ENCODE measurements around the gene LACTB.

LACTB gene

DNA sequence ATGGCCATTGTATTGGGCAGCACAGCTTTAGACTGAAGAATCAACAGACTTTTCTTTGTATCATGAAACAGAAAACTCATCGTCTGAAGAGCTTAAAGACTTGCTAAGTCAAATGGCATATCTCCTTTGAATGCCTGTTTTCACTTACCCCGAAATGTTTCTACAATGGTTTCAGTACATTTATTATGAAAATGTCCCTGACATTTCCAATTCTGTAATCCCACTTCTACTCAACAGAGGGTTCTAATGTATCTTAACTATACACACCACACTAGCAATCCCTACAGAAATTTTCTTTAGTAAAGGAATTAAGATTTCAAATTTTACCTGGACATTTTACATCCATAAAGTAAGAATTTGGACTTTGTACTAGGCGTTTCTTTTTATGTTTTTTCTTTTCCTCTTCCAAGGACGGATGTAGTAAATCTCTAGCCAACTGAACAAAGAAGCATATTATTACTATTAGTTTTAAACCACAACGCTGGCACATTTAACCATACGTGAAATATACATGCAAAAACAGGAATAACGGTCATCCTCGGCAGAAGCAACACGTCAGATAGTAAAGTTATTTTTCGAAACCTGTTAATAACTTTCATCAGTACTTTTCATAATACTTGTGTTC, 34.5 kb downstream of the LACTB start:
- DNase-seq (ENCODE audit: low read depth in 2 of 2) = peak in 1 of 2 donors; percentile 38
- TF ChIP-seq, protein P1, sequence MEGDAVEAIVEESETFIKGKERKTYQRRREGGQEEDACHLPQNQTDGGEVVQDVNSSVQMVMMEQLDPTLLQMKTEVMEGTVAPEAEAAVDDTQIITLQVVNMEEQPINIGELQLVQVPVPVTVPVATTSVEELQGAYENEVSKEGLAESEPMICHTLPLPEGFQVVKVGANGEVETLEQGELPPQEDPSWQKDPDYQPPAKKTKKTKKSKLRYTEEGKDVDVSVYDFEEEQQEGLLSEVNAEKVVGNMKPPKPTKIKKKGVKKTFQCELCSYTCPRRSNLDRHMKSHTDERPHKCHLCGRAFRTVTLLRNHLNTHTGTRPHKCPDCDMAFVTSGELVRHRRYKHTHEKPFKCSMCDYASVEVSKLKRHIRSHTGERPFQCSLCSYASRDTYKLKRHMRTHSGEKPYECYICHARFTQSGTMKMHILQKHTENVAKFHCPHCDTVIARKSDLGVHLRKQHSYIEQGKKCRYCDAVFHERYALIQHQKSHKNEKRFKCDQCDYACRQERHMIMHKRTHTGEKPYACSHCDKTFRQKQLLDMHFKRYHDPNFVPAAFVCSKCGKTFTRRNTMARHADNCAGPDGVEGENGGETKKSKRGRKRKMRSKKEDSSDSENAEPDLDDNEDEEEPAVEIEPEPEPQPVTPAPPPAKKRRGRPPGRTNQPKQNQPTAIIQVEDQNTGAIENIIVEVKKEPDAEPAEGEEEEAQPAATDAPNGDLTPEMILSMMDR (IDR thresholded peaks at IDR 0.05; ENCODE audit: low read depth, low read length) = no peak
- H3K4me3 ChIP-seq (replicated peaks in 1 of 2; ENCODE audit: low read depth in 2 of 2, low read length in 2 of 2) = peak overlapping the region; percentile 86 to 89

DNA sequence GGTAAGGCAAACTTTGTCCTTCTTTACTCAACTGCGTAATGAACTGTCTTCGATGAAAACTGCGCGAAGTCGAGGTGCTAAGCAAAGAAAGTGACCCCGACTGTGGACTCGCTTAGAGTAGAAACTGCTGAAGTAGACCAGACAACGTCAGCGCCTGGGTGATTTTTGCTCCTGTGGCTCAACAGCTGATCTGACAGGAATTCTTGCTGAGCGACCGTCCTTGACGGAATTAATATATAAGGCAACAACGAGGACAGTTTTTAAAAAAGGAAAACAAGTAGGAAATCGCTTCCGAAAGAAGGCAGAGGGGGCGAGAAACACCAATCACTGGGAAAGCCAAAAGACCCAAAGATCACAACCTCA, 35.1 kb downstream of the LACTB start:
- H3K4me3 ChIP-seq (replicated peaks in 1 of 2; ENCODE audit: low read depth in 2 of 2, low read length in 2 of 2) = peak overlapping the region; percentile 86 to 89
- peak; percentile 44 to 58 for DNase-seq (ENCODE audit: low read depth in 2 of 2)
- TF ChIP-seq, protein P1 (IDR thresholded peaks at IDR 0.05; ENCODE audit: low read depth, low read length) = no peak

DNA sequence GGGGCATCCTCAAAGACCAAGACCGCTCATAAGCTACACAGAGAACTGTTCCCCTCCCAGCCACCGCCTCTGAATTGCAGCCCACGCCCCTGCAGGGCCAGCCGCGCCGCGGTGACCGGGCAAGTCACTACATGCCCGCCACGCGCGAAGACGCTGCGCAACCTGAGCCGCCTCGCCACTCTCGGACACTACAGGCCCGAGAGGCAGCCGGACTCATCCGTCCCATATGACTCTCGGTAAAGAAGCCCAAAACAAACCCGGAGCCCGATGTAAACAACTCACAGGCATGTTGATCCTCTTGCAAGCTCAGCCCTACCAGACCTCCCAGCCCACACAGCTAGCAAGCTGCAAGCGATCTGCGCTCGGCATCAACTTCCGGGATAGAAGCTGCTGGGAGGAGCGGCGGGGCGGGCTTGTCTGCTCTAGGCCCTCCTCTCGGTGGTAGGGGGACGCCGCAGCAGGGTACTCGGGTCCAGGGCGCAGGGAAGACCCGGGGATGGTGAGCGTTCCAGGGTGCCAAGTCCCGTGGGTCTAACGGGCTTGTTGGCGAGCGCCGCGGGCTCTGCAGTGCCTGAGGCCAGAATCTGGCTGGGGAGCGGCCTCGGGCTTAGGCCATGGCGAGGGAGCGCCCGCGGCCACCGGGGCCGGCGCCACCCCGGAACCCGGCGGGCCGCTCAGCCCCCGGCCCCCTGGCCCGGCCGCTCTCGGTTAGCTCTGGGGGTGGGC, 35.6 kb downstream of the LACTB start, which contains the start of gene RPS27L:
RPS27L (minus strand) TSS at position 360 of the 726 bp plus-strand sequence; CDS start at position 288, 72 bp downstream.
- TF ChIP-seq, protein P1 (IDR thresholded peaks at IDR 0.05; ENCODE audit: low read depth, low read length) = no peak
- peak within 1 kb of the TSS; percentile 86 to 89 for H3K4me3 ChIP-seq (replicated peaks in 1 of 2; ENCODE audit: low read depth in 2 of 2, low read length in 2 of 2)
- DNase-seq (ENCODE audit: low read depth in 2 of 2) = peak; percentile 94 to 96

DNA sequence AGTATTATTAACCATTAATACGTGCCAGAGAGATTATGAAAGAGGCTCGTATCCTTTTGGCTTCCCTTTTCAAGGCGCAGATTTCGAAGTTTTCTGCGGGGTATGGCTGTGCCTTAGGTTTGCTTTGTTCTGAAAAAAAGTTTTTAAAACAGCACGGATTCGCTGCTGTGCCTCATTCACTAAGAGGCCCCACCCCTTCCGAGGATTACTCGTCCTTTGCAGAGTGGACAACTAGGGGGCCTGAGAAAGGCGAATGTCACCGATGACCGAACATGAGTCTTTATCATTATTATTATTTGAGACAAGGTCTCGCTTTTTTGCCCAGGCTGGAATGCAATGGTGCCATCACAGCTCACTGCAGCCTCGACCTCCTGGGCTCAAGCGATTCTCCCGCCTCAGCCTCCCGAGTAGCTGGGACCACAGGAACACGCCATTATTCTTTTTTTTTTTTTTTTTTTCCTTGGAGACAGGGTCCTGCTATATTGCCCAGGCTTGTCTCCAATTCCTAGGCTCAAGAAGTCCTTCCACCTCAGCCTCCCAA, 36.3 kb downstream of the LACTB start:
- peak overlapping the region; percentile 86 to 89 for H3K4me3 ChIP-seq (replicated peaks in 1 of 2; ENCODE audit: low read depth in 2 of 2, low read length in 2 of 2)
- TF ChIP-seq, protein P1 (IDR thresholded peaks at IDR 0.05; ENCODE audit: low read depth, low read length) = peak; percentile 28
- peak; percentile 86 for DNase-seq (ENCODE audit: low read depth in 2 of 2)

DNA sequence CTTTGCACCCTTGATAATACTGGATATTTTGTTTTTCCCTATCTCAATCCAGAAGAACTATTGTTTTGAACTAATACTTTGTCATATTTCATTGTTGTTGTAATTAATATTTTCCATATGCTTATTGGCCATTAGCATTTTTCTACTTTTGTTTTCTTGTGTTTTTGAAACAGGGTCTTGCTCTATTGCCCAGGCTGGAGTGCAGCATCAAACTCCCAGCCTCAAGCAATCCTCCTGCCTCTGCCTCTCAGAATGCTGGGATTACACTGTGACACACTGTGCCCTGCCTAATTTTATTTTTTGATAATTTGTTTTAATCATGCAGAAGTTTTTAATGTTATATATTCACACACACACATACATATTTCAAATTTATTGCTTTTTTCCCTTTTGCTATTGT, 39.0 kb downstream of the LACTB start:
- DNase-seq (ENCODE audit: low read depth in 2 of 2) = no peak
- H3K4me3 ChIP-seq (replicated peaks in 1 of 2; ENCODE audit: low read depth in 2 of 2, low read length in 2 of 2) = no peak overlapping the region
- TF ChIP-seq, protein P1 (IDR thresholded peaks at IDR 0.05; ENCODE audit: low read depth, low read length) = no peak

DNA sequence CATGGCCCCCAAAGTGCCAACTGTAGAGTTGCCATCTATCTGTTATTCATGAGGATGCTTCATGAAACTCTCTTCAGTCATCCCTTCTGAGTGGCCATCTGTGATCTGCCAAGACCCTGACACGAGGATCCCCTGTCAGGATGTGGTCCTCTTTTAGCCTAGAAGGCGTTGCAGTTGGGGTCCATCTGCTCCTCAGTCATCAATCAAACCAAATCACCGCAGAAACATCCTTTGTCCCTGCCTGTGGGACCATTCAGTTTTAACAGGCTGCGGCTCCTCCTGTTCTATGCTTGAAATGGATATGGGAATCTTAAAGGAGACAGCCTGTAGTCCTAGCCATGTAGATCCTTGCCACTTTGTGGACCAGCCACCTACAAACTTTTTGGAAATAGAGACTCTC, 41.6 kb downstream of the LACTB start:
- no peak overlapping the region for H3K4me3 ChIP-seq (replicated peaks in 1 of 2; ENCODE audit: low read depth in 2 of 2, low read length in 2 of 2)
- TF ChIP-seq, protein P1 (IDR thresholded peaks at IDR 0.05; ENCODE audit: low read depth, low read length) = no peak
- DNase-seq (ENCODE audit: low read depth in 2 of 2) = no peak
